Inflammatory macrophage (primary cell): ENCODE results near the gene GATA5.
"Not testable (repeated sequence)": the region's sequence is repeated elsewhere in the genome, so short reads cannot be mapped to it uniquely, and the experiment has no call there.

ENCODE experiments used
- DNase-seq, 2 donors: peaks; one replicate each; pipeline ENCODE4 v3.0.0-alpha.2; 2020 to 2022

The GATA5 gene

GRCh38 chr20:62428396-62429295 lies 47.1 kb downstream of the GATA5 start:
- DNase-seq = no peak

- DNase-seq = no peak
These were observed 47.8 kb downstream of the GATA5 start for GRCh38 chr20:62428002-62428372.

DNA sequence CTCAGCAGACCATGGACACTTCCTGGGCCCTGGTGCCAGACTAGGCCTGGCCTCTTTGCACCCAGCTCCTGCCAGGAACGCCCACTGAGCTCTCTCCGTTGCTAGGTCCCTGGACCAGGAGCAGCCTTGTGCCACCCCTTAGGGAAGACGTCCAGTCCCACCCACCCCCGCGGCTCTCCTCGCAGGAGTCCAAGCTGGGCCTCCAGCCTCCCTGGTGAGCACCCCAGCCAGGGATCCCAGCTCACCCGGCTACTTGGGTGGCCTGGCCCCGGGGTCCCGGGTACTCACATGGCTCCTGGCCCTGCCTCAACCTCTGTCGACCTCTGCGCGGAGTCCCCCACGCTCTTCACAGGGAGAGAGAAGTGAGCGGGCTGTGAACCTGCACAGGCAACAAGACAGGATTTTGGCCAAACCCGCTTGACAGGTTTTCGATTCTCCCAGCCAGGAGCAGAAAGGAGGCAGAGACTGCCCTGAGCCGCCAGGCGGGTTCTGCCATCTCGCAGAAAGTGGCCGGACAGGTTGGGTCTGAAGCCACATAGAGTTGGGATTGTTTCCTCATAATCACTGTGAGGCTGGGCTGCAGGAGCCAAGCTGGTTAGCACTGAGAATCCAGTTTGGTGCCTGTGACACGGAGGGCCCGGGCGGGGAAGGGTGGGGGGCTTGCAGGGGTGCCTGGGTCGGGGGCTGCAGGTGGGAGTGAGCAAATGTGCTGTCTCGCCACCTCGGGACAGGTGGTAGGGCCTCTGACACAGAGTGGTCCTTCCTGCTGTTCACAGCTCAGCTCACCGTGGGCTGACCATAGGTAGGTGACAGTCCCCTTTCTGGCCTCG lies 48.4 kb downstream of the GATA5 start, which contains the start of gene RBBP8NL:
RBBP8NL (minus strand) TSS at position 368 of the 830 bp plus-strand sequence. CDS start 7,892 bp downstream, outside the sequence.
- no peak for DNase-seq

DNA sequence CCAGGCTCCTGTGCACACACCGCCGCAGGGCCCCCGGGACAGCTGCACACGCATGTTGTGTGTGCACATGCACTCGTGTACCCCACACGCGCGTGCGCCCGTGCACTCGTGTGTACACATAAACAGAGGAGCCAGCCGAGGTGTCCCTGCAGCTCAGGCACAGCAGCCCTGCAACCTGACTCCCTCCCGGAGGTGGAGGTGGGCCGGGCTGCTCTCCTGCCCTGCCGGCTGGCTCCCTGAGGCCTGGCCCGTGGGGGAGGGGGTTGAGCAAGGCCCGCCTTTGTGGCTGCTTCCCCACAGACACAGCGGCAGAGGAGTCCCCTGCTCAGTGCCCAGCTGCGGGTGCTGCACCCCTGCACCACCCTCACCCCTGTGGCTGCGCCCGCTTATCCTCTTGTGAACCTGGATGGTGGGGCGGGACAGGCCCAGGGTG lies 49.1 kb downstream of the GATA5 start:
- no peak for DNase-seq

DNA sequence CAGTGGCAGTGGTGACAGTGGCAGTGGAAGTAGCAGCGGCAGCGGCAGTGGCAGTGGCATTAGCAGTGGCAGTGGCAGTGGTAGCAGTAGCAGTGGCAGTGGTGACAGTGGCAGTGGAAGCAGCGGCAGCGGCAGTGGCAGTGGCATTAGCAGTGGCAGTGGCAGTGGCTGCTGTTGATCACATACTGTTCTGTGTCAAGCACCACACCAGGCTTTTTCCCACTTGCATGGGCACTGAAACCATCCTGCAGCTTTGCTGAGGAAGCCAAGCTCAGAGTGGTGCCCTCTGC lies 49.8 kb downstream of the GATA5 start:
- DNase-seq = not testable (repeated sequence)

DNA sequence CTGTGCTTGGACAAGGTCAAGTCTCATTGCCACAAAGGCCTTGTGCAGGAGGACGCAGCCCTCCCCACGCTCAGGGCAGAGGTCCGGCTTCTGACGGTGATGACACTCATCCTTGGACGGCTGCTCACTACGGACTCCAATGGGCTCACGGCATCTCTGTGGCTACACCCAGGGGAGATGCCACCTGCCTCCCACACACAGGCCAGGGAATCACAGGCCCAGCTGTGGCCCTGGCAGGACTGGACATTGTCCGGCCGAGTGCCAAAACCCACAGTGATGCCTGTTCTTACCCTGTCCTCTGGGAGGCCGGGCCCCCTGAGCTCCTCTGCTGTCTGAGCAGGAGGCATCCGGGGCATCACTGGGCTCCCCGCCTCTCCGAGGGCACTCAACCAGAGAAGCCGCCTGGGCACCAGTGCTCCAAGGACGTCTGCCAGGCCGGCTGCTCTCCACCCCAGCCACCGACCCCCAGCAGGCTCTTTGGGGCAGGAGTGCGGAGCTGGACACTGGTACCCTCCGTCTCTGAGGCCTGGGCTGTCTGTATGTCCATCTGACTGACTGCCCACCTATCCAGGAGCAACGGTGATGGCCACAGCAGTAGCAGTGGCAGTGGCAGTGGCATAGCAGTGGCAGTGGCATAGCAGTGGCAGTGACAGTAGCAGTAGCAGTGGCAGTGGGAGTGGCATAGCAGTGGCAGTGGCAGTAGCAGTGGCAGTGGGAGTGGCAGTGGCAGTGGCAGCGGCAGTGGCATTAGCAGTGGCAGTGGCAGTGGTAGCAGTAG lies 50.3 kb downstream of the GATA5 start:
- DNase-seq = no peak

GRCh38 chr20:62424249-62425107 lies 51.3 kb downstream of the GATA5 start:
- no peak for DNase-seq

- DNase-seq = no peak
These were observed 52.5 kb downstream of the GATA5 start for GRCh38 chr20:62423326-62423706.

GRCh38 chr20:62422636-62423325 lies 53.0 kb downstream of the GATA5 start:
- no peak for DNase-seq

GRCh38 chr20:62421716-62421990 lies 54.1 kb downstream of the GATA5 start:
- no peak for DNase-seq

GRCh38 chr20:62420846-62421715 lies 54.7 kb downstream of the GATA5 start:
- no peak for DNase-seq

- no peak for DNase-seq
These were observed 56.0 kb downstream of the GATA5 start for GRCh38 chr20:62419759-62420158.

- DNase-seq = no peak
These were observed 56.9 kb downstream of the GATA5 start for GRCh38 chr20:62418709-62419487.

- no peak for DNase-seq
These were observed 57.6 kb downstream of the GATA5 start for GRCh38 chr20:62417981-62418708.

DNA sequence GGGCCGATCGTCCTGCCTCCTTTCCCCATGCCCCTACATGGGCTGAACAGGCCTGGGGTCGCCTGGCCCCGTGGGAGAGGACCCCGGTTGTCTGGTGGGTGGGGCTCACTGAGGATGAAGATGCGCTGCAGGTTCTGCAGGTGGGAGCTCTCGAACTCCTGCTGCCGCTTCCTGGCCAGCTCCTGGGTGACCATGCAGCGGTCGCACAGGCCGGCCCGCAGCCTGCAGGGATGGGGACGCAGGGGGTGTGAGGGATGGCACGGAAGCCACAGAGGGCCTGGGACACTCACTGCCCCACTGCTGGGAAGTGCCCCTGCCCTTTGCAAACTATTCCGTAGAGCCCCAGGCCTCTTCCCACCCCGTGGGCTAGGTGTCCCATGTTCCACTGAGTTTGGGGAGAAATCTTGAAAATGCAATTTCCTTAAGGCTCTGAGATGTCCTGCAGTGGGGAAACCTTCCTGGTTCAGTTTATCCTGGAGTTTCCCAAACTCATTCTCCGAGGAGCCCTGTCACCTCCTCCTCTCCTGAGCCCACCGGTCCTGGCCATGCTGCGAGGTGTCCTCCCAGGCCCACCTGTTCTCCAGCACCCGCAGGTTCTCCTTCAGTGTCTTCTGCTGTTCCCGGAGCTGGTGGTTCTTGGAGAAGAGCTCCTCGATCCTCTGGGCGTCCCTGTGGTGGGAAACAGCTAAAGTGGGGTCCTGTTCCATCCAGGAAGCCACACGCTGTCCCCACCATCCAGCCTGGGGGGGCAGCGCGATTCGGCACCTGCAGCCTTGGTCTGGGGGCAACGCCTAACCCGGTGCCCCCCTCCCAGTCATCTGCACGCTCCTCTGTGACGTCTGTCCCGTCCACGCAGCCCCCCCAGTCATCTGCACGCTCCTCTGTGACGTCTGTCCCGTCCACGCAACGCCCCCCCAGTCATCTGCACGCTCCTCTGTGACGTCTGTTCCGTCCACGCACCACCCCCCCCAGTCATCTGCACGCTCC lies 58.9 kb downstream of the GATA5 start:
- no peak for DNase-seq

DNA sequence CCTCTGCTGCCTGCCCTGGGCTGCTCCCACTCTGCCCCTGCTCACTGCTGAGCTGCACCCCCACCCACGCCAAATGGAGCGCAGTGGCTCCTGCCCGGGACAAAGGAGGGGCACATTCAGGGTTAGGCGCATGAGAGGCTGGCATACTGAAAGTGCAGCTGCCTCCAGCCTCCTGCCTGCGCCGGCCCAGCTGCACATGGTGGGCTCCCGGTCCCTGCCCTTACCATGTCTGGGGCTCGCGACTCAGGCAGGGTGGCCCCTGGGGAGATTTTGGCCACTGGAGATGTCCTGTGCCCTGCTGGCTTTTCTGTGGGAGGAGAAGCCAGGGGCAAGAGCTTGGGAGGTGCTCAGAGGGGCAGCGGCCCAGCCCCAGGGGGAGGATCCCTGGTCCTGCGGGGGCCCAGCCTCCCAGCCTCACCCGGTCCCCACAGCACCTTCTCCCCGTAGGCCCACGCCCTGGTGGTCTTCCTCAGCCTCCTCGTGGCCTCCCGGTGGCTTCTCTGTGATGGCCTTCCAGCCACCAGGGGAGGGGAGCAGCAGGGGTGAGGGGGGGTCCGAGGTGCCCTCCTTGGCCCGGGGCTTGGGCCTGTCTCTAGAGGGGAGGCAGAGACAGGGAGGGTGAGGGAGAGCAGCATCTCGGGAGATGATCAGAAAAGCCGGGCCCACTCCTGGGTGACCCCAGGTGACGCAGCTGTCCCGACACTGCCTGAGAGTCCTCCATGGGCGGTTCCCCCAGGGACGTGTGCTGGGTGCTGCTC lies 60.3 kb downstream of the GATA5 start:
- DNase-seq = no peak

DNA sequence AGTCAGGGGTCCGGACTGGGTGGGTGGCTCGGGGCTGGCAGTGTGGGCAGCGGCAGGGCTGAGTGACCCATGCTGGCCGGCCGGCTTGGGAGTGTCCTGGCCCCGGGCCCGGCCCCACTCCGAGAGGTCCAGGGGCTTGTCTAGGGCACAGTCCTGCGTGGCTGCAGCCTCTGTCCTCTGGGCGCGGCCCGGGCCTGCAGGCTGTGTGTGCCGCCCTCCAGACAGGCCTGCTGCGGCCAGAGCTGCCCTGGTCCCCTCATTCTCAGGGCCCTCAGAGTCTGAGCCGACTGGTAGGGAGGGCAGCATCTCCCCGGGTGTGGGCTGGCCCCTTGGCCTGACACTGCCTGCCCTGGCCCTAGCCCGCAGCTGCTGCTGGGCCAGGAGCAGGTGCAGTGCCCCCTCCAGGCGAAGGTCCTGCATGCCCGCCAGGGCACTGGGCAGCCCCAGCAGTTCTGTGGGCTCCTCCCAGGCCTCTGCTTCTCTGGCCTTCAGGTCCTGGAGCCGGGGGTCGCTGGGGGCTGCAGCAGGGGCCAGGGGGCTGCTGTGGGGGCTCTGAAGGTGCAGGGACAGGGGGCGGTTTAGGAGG lies 61.8 kb downstream of the GATA5 start:
- no peak for DNase-seq
